PC-3 (cell line): ENCODE measurements around the gene ZNF736. TPM values are rescaled to one million over a fixed set of nuclear protein-coding genes. Genes with fewer than 3 reads are reported as not detected.

Experiments
- ATAC-seq: fragments of 200-7000 bp; cut with Tn5 transposase; 2 replicates; pipeline ENCODE4 v1.9.1; 2020; ENCODE audit warnings: mild to moderate bottlenecking, moderate library complexity
- BruUV-seq: library from RNA; stranded (reverse); fragments of 400-500 nt; replicated peaks from 2 replicates; lab custom pipeline; 2021; lab: Mats Ljungman, UMichigan
- CTCF ChIA-PET: fragments of 300-600 bp; sonication (Branson Sonifier 250); formaldehyde crosslinking; loops from one replicate; lab custom pipeline; 2022; ENCODE audit warnings: antibody characterized with exemption; lab: Charles Lee
- POLR2A ChIA-PET: fragments of 300-600 bp; sonication (Branson Sonifier 250); formaldehyde crosslinking; loops from one replicate; lab custom pipeline; 2022; ENCODE audit warnings: antibody characterized with exemption; ENCODE audit not compliant: unreplicated experiment; lab: Charles Lee
- DNase-seq: peaks from one replicate; pipeline ENCODE4 v3.0.0-alpha.2; 2015
- H2AFZ ChIP-seq: fragments of 300-600 bp; sonication (generic); 2 replicates; pipeline ENCODE4 v1.6.0; 2016; ENCODE audit warnings: antibody characterized with exemption, low read length
- H3F3A ChIP-seq: fragments of 300-600 bp; sonication (generic); one replicate; pipeline ENCODE4 v1.6.0; 2017; ENCODE audit warnings: antibody characterized with exemption, low read length, control low read depth, mild to moderate bottlenecking; ENCODE audit not compliant: unreplicated experiment
- H3K27ac ChIP-seq: fragments of 300-600 bp; sonication (generic); 2 replicates; pipeline ENCODE4 v1.5.1; 2016; ENCODE audit warnings: mild to moderate bottlenecking, low read length
- H3K27me3 ChIP-seq: fragments of 300-600 bp; sonication (generic); 2 replicates; pipeline ENCODE4 v1.6.1; 2016; ENCODE audit warnings: low read length, mixed read lengths
- H3K36me3 ChIP-seq: fragments of 300-600 bp; sonication (generic); 2 replicates; pipeline ENCODE4 v1.6.1; 2016; ENCODE audit warnings: low read depth, mixed run types, low read length, mixed read lengths
- H3K4me1 ChIP-seq: fragments of 300-600 bp; sonication (generic); 2 replicates; pipeline ENCODE4 v1.5.1; 2016; ENCODE audit warnings: low read length; ENCODE audit not compliant: insufficient read depth
- H3K4me2 ChIP-seq: fragments of 300-600 bp; sonication (generic); 2 replicates; pipeline ENCODE4 v1.6.0; 2016; ENCODE audit warnings: low read length
- H3K4me3 ChIP-seq: fragments of 300-600 bp; sonication (generic); 2 replicates; pipeline ENCODE4 v1.5.1; 2016; ENCODE audit warnings: mild to moderate bottlenecking, low read length, mixed read lengths
- H3K79me2 ChIP-seq: fragments of 300-600 bp; sonication (generic); 2 replicates; pipeline ENCODE4 v1.6.1; 2017; ENCODE audit warnings: low read length, mixed read lengths
- H3K9ac ChIP-seq: fragments of 300-600 bp; sonication (generic); 2 replicates; pipeline ENCODE4 v1.6.0; 2016; ENCODE audit warnings: mild to moderate bottlenecking, low read length
- H3K9me2 ChIP-seq: fragments of 300-600 bp; sonication (generic); replicated peaks from 2 replicates; pipeline ENCODE4 v1.6.1; 2016; ENCODE audit warnings: mixed run types, low read length, mixed read lengths
- H3K9me3 ChIP-seq: fragments of 300-600 bp; sonication (generic); 2 replicates; pipeline ENCODE4 v1.6.1; 2016; ENCODE audit warnings: low read length, mixed read lengths
- H4K20me1 ChIP-seq: fragments of 300-600 bp; sonication (generic); 2 replicates; pipeline ENCODE4 v1.6.1; 2016; ENCODE audit warnings: low read length, mixed read lengths
- EZH2 ChIP-seq: fragments of 300-600 bp; sonication (generic); IDR thresholded peaks from one replicate; pipeline ENCODE4 v1.6.1; 2017; ENCODE audit warnings: antibody characterized with exemption, mild to moderate bottlenecking, low read length; ENCODE audit not compliant: unreplicated experiment
- EZH2phosphoT487 ChIP-seq: fragments of 300-600 bp; sonication (generic); IDR thresholded peaks from 2 replicates; pipeline ENCODE4 v1.6.1; 2018; ENCODE audit warnings: mild to moderate bottlenecking, antibody characterized with exemption, low read length, borderline replicate concordance
- intact Hi-C: fragments of 100-400 bp; cut with micrococcal nuclease; formaldehyde crosslinking; loops from 2 replicates; pipeline ENCODE4 v1.9.0; 2023
- total RNA-seq: library from RNA; depleted of rRNA; stranded (reverse); fragments of >200 nt; gene quantifications from 2 replicates; pipeline ENCODE4 v1.2.3, GENCODE V29; 2014; rRNA removed
- TF ChIP-seq, protein P1 (sequence below): fragments of 300-600 bp; sonication (generic); conservative IDR thresholded peaks from 2 replicates; pipeline ENCODE4 v1.5.1; 2017; ENCODE audit warnings: antibody characterized with exemption, low read depth, mild to moderate bottlenecking, low read length

ZNF736 gene
- total RNA-seq, 1 experiment from 2014 or later, result 2.7 TPM

DNA sequence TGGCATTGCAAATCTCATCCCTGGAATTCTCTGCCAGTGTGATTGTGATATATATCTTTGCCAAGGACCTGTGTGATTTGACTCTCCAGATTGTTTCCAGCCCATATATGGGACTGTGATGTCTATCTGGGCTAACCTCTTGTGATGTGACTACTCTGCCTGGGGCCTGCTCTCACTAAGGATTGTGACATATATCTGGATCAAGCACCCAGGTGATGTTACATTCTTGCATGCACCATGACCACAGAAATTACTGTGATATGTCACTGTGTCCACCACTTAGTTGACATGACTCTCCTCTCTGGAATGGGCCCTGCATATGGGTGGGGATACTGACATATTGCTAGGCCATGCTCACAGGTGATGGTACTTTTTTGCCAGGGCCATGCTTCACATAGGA lies 86.6 kb downstream of the ZNF736 start:
- H3K27ac ChIP-seq, result no peak overlapping the region
- H3K4me1 ChIP-seq, result no peaks in the 10 kb centered on the region
- H3K9me3 ChIP-seq, result peaks cover 20% of the 10 kb centered on the region
- ChIA-PET POLR2A (no interaction called here), CTCF (no interaction called here)
- H2AFZ ChIP-seq, result no peak overlapping the region
- no TSS peak for BruUV-seq
- no peak overlapping the region for H3K4me3 ChIP-seq
- no peaks in the 10 kb centered on the region for H3F3A ChIP-seq
- no peaks in the 10 kb centered on the region for H3K79me2 ChIP-seq
- H4K20me1 ChIP-seq, result no peaks in the 10 kb centered on the region
- H3K4me2 ChIP-seq, result no peak overlapping the region
- TF ChIP-seq, protein P1, sequence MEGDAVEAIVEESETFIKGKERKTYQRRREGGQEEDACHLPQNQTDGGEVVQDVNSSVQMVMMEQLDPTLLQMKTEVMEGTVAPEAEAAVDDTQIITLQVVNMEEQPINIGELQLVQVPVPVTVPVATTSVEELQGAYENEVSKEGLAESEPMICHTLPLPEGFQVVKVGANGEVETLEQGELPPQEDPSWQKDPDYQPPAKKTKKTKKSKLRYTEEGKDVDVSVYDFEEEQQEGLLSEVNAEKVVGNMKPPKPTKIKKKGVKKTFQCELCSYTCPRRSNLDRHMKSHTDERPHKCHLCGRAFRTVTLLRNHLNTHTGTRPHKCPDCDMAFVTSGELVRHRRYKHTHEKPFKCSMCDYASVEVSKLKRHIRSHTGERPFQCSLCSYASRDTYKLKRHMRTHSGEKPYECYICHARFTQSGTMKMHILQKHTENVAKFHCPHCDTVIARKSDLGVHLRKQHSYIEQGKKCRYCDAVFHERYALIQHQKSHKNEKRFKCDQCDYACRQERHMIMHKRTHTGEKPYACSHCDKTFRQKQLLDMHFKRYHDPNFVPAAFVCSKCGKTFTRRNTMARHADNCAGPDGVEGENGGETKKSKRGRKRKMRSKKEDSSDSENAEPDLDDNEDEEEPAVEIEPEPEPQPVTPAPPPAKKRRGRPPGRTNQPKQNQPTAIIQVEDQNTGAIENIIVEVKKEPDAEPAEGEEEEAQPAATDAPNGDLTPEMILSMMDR, result no peak
- TF ChIP-seq EZH2phosphoT487 (no peak), EZH2 (no peak)
- H3K36me3 ChIP-seq, result no peaks in the 10 kb centered on the region
- DNase-seq (no peak), ATAC-seq (no peak)
- no peak overlapping the region for H3K9ac ChIP-seq
- no peaks in the 10 kb centered on the region for H3K9me2 ChIP-seq
- intact Hi-C loops, result no loop called here
- H3K27me3 ChIP-seq, result no peaks in the 10 kb centered on the region

Other genes with a start within 250 kb of the ZNF736 start
- not detected in 2 replicates for gene ZNF735, start 106.8 kb upstream of the ZNF736 start, total RNA-seq
- not detected in 2 replicates for gene ZNF679, start 85.5 kb upstream of the ZNF736 start, total RNA-seq
- gene ZNF680, start 249.1 kb downstream of the ZNF736 start, total RNA-seq, result 4.3 and 8.8 TPM in 2 replicates